Measurements from ENCODE around the gene PCYT2.

PCYT2 gene

GRCh38 chr17:81951785-81952684, 40.8 kb upstream of the PCYT2 start:
- TF ChIP-seq GLIS3 (CRISPR knock-in tag; IDR thresholded peaks at IDR 0.05), result no peak
- TF ChIP-seq CREB5 (CRISPR knock-in tag; IDR thresholded peaks at IDR 0.05; ENCODE audit: low read depth), result no peak
- no peak for TF ChIP-seq BACH2 (CRISPR knock-in tag; IDR thresholded peaks at IDR 0.05; ENCODE audit: borderline replicate concordance)
- no peak for TF ChIP-seq OSR1 (CRISPR knock-in tag; IDR thresholded peaks at IDR 0.05)
- TF ChIP-seq ZNF8 (CRISPR knock-in tag; IDR thresholded peaks at IDR 0.05), result no peak
- TF ChIP-seq SNAI2 (CRISPR knock-in tag; IDR thresholded peaks at IDR 0.05), result no peak
- no peak for TF ChIP-seq ESRRG (CRISPR knock-in tag; IDR thresholded peaks at IDR 0.05)
- TF ChIP-seq CSDC2 (CRISPR knock-in tag; IDR thresholded peaks at IDR 0.05), result no peak
- no peak for TF ChIP-seq ZFP3 (CRISPR knock-in tag; IDR thresholded peaks at IDR 0.05)
- TF ChIP-seq PATZ1 (CRISPR knock-in tag; IDR thresholded peaks at IDR 0.05; ENCODE audit: borderline replicate concordance), result no peak
- no peak for TF ChIP-seq ARNTL (CRISPR knock-in tag; IDR thresholded peaks at IDR 0.05; ENCODE audit: borderline replicate concordance, low read depth)
- TF ChIP-seq CSRNP3 (CRISPR knock-in tag; IDR thresholded peaks at IDR 0.05), result no peak
- no peak for TF ChIP-seq TOX (CRISPR knock-in tag; IDR thresholded peaks at IDR 0.05; ENCODE audit: borderline replicate concordance)
- TF ChIP-seq TCF4 (CRISPR knock-in tag; IDR thresholded peaks at IDR 0.05; ENCODE audit: borderline replicate concordance), result no peak
- TF ChIP-seq ZNF565 (CRISPR knock-in tag; conservative IDR thresholded peaks at IDR 0.05; ENCODE audit: low read depth), result no peak
- TF ChIP-seq TSHZ2 (CRISPR knock-in tag; IDR thresholded peaks at IDR 0.05), result no peak
- no peak for TF ChIP-seq ZC3H10 (CRISPR knock-in tag; IDR thresholded peaks at IDR 0.05)
- TF ChIP-seq POU6F1 (CRISPR knock-in tag; IDR thresholded peaks at IDR 0.05; ENCODE audit: borderline replicate concordance, low read depth), result no peak
- no peak for ATAC-seq

GRCh38 chr17:81950501-81950900, 39.3 kb upstream of the PCYT2 start:
- no peak for ATAC-seq
- TF ChIP-seq SNAI2 (CRISPR knock-in tag; IDR thresholded peaks at IDR 0.05), result no peak
- no peak for TF ChIP-seq RARB (CRISPR knock-in tag; IDR thresholded peaks at IDR 0.05)
- TF ChIP-seq ZFP3 (CRISPR knock-in tag; IDR thresholded peaks at IDR 0.05), result no peak
- no peak for TF ChIP-seq ZC3H10 (CRISPR knock-in tag; IDR thresholded peaks at IDR 0.05)
- TF ChIP-seq CSRNP3 (CRISPR knock-in tag; IDR thresholded peaks at IDR 0.05), result no peak
- no peak for TF ChIP-seq ZNF8 (CRISPR knock-in tag; IDR thresholded peaks at IDR 0.05)
- no peak for TF ChIP-seq CSDC2 (CRISPR knock-in tag; IDR thresholded peaks at IDR 0.05)
- no peak for TF ChIP-seq ZFP30 (CRISPR knock-in tag; IDR thresholded peaks at IDR 0.05)
- no peak for TF ChIP-seq ZNF70 (CRISPR knock-in tag; IDR thresholded peaks at IDR 0.05)
- TF ChIP-seq BACH2 (CRISPR knock-in tag; IDR thresholded peaks at IDR 0.05; ENCODE audit: borderline replicate concordance), result no peak
- TF ChIP-seq PATZ1 (CRISPR knock-in tag; IDR thresholded peaks at IDR 0.05; ENCODE audit: borderline replicate concordance), result no peak
- no peak for TF ChIP-seq POU6F1 (CRISPR knock-in tag; IDR thresholded peaks at IDR 0.05; ENCODE audit: borderline replicate concordance, low read depth)

Measured in SK-N-SH treated with all-trans-retinoic acid at 6 μM for 48 hours (cell line).